ENCODE data around the gene EFCAB9.

DNA sequence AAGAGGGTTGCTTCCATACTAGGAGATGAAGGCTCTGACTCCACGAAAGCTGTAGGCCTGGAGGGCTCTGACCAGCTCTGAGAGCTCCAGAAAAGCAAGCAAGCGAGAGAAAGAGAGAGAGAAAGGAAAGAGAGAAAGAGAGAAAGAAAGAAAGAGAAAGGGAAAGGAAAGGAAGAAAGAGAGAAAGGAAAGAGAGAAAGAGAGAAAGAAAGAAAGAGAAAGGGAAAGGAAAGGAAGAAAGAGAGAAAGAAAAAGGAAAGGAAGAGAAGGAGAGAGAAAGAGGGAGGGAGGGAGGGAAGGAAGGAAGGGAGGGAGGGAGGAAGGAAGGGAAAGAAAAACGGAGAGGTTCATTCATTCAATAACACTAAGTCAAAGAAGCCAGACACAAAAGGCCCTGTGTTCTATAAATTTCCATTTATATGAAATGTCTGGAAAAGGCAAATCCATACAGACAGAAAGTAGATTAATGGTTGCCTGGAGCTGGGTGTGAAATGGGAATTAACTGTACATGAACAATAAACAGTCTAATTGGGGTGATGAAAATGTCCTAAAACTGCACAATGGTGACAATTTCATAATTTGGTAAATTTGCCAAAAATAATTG is 4.2 kb upstream of the EFCAB9 start:
- TF ChIP-seq POLR2A (IDR thresholded peaks at IDR 0.05) (no peak), CTCF (IDR thresholded peaks at IDR 0.05) (no peak)
